Cardiac septum (tissue), 1 donor: Measurements from ENCODE around the gene CPNE2. TPM values are rescaled to one million over a fixed set of nuclear protein-coding genes. Genes with fewer than 3 reads are reported as not detected.
A peak's percentile ranks its signal among the peaks of the same experiment; 100 is the strongest.

Experiments
- DNase-seq: peaks from one replicate; pipeline ENCODE4 v3.0.0-alpha.2; 2020; ENCODE audit warnings: low spot score
- intact Hi-C: fragments of 100-400 bp; cut with DNase I; formaldehyde crosslinking; loops from one replicate; pipeline ENCODE4 v1.14.0; 2022
- total RNA-seq: library from RNA; stranded (reverse); fragmentation: NEBNext Ultra II Directional; extraction: Animal tissue kit (Norgen Biotek cat#: 25700); gene quantifications from one replicate; pipeline ENCODE4 v1.2.1, GENCODE V29; 2021
- donor health status: DM: no; HTN: no; CAD: no.

Gene CPNE2
- total RNA-seq, 1 donor from 2014 or later: 9.6 TPM

DNA sequence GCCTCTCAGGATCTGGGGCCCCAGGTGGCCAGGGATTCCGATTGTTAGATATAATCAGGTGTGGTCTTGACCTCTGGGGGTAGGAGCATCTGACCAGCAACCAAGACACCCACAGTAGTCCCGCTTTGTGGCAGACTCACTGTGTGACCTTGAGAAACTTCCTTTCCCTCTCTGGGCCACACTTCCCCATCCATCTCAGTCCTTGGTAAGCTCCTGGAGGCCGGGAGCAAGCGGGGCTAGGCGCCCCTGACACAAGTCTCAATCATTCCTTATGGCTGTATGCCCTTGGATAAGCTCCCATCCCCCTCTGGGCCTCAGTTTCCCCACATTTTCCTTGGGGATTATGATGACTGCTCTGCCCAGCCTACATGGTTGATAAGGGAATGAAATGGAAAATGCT lies 21.3 kb downstream of the CPNE2 start:
- DNase-seq: no peak
- intact Hi-C loops: no loop called here

GRCh38 chr16:57115168-57115513 lies 22.8 kb downstream of the CPNE2 start:
- DNase-seq: no peak
- intact Hi-C loops: no loop called here

DNA sequence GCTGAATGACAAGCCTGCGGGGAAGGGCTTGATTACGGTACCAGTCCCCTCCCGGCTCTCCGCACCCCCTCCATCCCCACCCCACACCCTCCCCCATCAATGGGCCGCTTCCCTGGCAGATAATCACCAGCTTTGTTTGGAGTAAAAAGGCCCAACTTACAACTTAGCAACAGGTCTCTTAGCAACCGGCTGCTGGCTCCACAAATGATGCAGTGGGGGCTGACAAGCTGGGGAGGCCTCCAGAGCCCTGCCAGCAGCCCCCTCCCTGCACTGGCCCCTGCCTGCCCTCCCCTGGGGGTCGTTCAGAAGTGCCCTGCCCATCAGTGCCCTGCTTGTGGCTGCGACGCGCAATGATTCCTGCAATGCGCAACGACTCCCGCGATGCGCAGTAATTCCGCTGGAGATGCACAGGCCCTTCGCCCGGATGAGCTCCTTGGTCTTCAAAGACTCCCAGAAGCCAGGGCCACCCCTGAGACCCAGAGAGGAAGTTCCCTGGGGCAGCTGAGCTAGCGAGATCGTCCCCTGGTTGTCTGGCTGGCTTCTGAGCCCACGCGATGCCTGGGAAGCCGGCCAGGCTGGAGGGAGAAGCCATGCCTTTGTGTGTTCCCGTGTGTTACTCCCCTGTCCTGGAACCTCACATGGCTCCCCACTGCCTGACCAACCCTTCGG lies 23.3 kb downstream of the CPNE2 start:
- peak; percentile 80 for DNase-seq
- intact Hi-C loops: no loop called here

GRCh38 chr16:57118461-57119084 lies 26.2 kb downstream of the CPNE2 start:
- DNase-seq: no peak
- intact Hi-C loops: no loop called here

- no peak for DNase-seq
- intact Hi-C loops: no loop called here
These were observed 31.0 kb downstream of the CPNE2 start for GRCh38 chr16:57123216-57123973.

- DNase-seq: no peak
- intact Hi-C loops: no loop called here
These were observed 31.7 kb downstream of the CPNE2 start for GRCh38 chr16:57123974-57124674.

- DNase-seq: no peak
- intact Hi-C loops: no loop called here
These were observed 33.0 kb downstream of the CPNE2 start for GRCh38 chr16:57125376-57125775.

DNA sequence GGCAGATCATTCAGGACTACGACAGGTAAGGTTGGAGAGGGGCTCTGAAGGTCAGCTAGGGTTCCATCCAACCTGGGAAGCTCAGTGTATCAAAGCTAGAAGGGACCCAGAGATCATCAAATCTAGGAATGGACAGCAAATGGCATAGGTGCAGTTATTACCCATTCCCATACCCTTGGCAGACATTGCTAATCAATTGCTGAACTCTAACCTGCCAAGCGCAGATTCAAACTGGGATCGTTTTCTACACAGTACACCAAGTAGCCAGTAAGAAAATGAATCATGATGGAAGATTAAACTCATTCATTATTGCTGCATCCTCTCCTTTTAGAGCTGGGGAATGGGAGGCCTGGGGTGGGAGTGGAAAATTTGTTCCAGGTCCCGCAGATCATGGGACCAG lies 33.6 kb downstream of the CPNE2 start:
- DNase-seq: no peak
- intact Hi-C loops: no loop called here

- no peak for DNase-seq
- intact Hi-C loops: no loop called here
These were observed 34.0 kb downstream of the CPNE2 start for GRCh38 chr16:57126411-57126810.

- intact Hi-C loops: no loop called here
- DNase-seq: no peak
These were observed 34.8 kb downstream of the CPNE2 start for GRCh38 chr16:57127037-57127763.

GRCh38 chr16:57127836-57128235 lies 35.5 kb downstream of the CPNE2 start:
- intact Hi-C loops: no loop called here
- no peak for DNase-seq

DNA sequence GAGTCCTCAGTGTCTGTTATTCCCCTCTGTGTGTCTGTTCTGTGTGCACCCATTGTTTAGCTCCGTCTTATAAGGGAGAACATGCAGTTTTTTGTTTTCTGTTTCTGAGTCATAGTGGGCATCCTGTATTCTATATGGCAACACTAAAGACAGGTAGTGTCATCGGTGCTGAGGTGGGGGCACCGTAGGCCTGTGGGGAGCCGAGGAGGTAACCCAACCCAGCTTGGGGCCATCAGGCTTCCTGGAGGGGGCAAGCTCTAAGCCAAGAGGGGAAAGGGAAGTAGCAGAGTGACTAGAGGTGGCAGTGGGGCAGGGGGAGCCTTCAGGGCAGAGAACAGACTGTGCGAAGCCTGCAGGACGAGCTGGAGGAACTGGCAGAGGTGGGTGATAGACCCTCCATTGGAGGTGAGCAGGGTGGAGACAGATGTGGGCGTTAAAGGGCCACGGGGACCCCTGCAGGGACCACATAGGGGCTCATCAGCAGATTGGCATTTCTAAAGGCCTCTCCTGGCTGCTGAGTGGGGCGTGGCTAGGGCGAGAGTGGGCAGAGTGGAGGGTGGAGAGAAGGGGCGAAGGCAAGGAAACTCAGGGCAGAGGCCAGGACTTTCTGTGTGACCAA lies 36.5 kb downstream of the CPNE2 start:
- no peak for DNase-seq
- intact Hi-C loops: no loop called here

GRCh38 chr16:57130950-57131321 lies 38.6 kb downstream of the CPNE2 start:
- intact Hi-C loops: no loop called here
- no peak for DNase-seq

- no peak for DNase-seq
- intact Hi-C loops: no loop called here
These were observed 39.1 kb downstream of the CPNE2 start for GRCh38 chr16:57131351-57131970.

DNA sequence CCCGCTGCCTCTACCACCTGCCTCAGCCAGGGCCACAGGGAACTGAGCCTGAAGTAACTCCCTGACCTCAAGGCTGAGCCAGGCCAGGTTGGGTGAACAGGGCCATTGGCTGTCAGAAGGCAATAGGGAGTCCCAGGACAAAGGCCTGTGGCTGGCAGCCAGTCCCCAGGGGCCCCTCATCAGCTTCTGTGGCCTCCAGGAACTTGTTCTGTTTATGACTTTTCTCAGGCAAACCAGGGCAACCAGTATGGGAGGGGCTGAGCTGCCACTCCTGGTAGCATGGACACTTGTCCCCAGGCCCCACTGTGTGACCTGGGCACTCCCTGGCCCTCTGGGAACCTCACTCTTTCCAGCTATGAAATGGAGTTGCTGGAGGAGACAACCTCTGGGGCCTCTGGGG lies 40.1 kb downstream of the CPNE2 start:
- DNase-seq: no peak
- intact Hi-C loops: no loop called here

DNA sequence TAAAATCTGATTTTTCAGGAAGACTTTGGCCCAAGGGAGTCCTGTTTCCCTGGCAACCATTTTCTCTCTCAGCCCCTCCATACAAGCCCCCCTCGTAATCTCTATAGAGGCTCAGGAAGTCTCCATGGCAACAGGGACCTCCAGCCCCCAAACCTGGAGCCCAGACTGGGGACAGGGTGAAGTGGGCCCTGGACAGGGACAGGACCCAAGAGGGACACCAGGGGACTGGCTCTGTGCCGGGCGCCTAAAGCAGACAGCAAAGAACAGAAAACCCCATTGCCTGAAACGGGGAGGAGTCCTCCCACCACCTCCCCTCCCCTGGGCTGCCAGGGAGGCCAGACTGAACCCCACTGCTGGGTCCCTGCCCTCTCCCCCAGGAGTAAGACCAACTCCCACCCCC lies 40.6 kb downstream of the CPNE2 start:
- intact Hi-C loops: no loop called here

DNA sequence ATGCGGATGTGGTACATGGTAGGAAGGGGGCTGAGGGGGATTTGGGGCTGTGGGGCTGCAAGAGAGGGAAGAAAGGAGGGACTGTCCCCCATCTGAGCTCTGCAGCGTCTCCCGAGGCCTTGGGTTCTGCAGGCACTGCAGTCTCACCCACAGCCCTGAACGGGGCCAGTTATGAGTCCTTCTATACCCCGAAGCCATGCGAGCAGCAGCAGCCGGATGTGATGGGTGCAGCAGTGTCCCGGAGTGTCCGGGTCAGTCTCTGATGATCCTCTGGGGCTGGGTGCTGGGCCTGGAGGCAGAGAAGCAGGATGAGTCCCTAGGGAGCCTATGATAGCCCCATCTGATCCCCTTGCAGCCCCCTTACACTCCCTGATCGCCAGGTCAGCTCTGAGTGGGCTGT lies 41.5 kb downstream of the CPNE2 start:
- intact Hi-C loops: no loop called here

More for the DNA sequence above, 40.6 kb downstream of the CPNE2 start:
- no peak for DNase-seq

GRCh38 chr16:57134982-57135381 lies 42.6 kb downstream of the CPNE2 start:
- intact Hi-C loops: no loop called here

More for the DNA sequence above, 41.5 kb downstream of the CPNE2 start:
- DNase-seq: no peak

GRCh38 chr16:57137043-57137442 lies 44.7 kb downstream of the CPNE2 start:
- DNase-seq: no peak
- intact Hi-C loops: no loop called here

More at GRCh38 chr16:57134982-57135381, 42.6 kb downstream of the CPNE2 start:
- no peak for DNase-seq
